IMR-90 (cell line): ENCODE measurements around the gene AKT1S1. TPM values are rescaled to one million over a fixed set of nuclear protein-coding genes. Genes with fewer than 3 reads are reported as not detected.

ENCODE experiments used
- ATAC-seq: fragments of 200-7000 bp; cut with Tn5 transposase; 2 replicates; pipeline ENCODE4 v1.9.1; 2020; ENCODE audit warnings: low read depth, mild to moderate bottlenecking, moderate library complexity
- BruUV-seq: library from RNA; stranded (reverse); fragments of 400-500 nt; replicated peaks from 2 replicates; lab custom pipeline; 2021; lab: Mats Ljungman, UMichigan
- CTCF ChIA-PET: fragments of 300-600 bp; formaldehyde crosslinking; extraction: SDS; loops from one replicate; lab custom pipeline; 2021; ENCODE audit warnings: antibody characterized with exemption; lab: Yijun Ruan, JAX
- POLR2A ChIA-PET: fragments of 300-600 bp; sonication (Branson Sonifier 250); formaldehyde crosslinking; loops from one replicate; lab custom pipeline; 2022; ENCODE audit warnings: antibody characterized with exemption; ENCODE audit not compliant: unreplicated experiment; lab: Charles Lee
- DNase-seq: peaks from one replicate; pipeline ENCODE4 v3.0.0; 2013
- H2AFZ ChIP-seq: replicated peaks from 2 replicates; pipeline ENCODE3; 2013; ENCODE audit warnings: low read length, mild to moderate bottlenecking; ENCODE audit not compliant: poor library complexity
- H2AK5ac ChIP-seq: 2 replicates; pipeline ENCODE4 v1.6.1; 2013; ENCODE audit warnings: low read depth, low read length, inconsistent platforms
- H2AK9ac ChIP-seq: replicated peaks from 2 replicates; pipeline ENCODE3; 2013; ENCODE audit warnings: mild to moderate bottlenecking, low read depth, low read length, moderate library complexity; ENCODE audit not compliant: poor library complexity
- H2BK120ac ChIP-seq: 2 replicates; pipeline ENCODE4 v1.6.1; 2013; ENCODE audit warnings: low read depth, low read length, inconsistent platforms
- H2BK15ac ChIP-seq: 3 replicates; pipeline ENCODE4 v1.6.1; 2013; ENCODE audit warnings: low read depth, low read length, inconsistent platforms
- H2BK20ac ChIP-seq: 2 replicates; pipeline ENCODE4 v1.6.1; 2013; ENCODE audit warnings: low read depth, mild to moderate bottlenecking, inconsistent platforms, low read length, moderate library complexity
- H2BK5ac ChIP-seq: 2 replicates; pipeline ENCODE4 v1.6.1; 2013; ENCODE audit warnings: mild to moderate bottlenecking, low read depth, low read length, inconsistent platforms; ENCODE audit not compliant: poor library complexity, severe bottlenecking
- H3K14ac ChIP-seq: replicated peaks from 2 replicates; pipeline ENCODE4 v1.6.1; 2013; ENCODE audit warnings: low read depth, low read length, inconsistent platforms
- H3K18ac ChIP-seq: 2 replicates; pipeline ENCODE4 v1.6.1; 2013; ENCODE audit warnings: low read depth, low read length, control low read depth
- H3K23ac ChIP-seq: 2 replicates; pipeline ENCODE4 v1.6.1; 2013; ENCODE audit warnings: low read depth, low read length, inconsistent platforms
- H3K27ac ChIP-seq: 2 replicates; pipeline ENCODE4 v1.5.1; 2013; ENCODE audit warnings: mild to moderate bottlenecking, control low read depth, low read length; ENCODE audit not compliant: insufficient read depth
- H3K27me3 ChIP-seq: 2 replicates; pipeline ENCODE4 v1.6.1; 2013; ENCODE audit warnings: low read length; ENCODE audit not compliant: control insufficient read depth, insufficient read depth
- H3K36me3 ChIP-seq: 2 replicates; pipeline ENCODE4 v1.6.1; 2013; ENCODE audit warnings: low read length, mixed read lengths; ENCODE audit not compliant: control insufficient read depth, insufficient read depth
- H3K4ac ChIP-seq: 2 replicates; pipeline ENCODE4 v1.6.1; 2013; ENCODE audit warnings: low read depth, low read length, inconsistent platforms
- H3K4me1 ChIP-seq: 2 replicates; pipeline ENCODE4 v1.6.1; 2013; ENCODE audit warnings: low read length, mixed read lengths; ENCODE audit not compliant: control insufficient read depth, insufficient read depth
- H3K4me2 ChIP-seq: 2 replicates; pipeline ENCODE4 v1.6.1; 2013; ENCODE audit warnings: low read depth, mild to moderate bottlenecking, control low read depth, low read length, moderate library complexity
- H3K4me3 ChIP-seq: 2 replicates; pipeline ENCODE4 v1.5.1; 2013; ENCODE audit warnings: low read depth, mild to moderate bottlenecking, control low read depth, low read length, moderate library complexity; ENCODE audit not compliant: insufficient read depth
- H3K56ac ChIP-seq: 2 replicates; pipeline ENCODE4 v1.6.1; 2013; ENCODE audit warnings: low read length, inconsistent platforms; ENCODE audit not compliant: insufficient read depth; ENCODE audit errors: extremely low read depth
- H3K79me1 ChIP-seq, 2 experiments: 2 replicates each; pipeline ENCODE4 v1.6.1; 2013; ENCODE audit warnings: low read length in 2 of 2, inconsistent platforms in 1 of 2, low read depth in 1 of 2
- H3K9ac ChIP-seq: 2 replicates; pipeline ENCODE4 v1.6.1; 2013; ENCODE audit warnings: low read depth, low read length, control low read depth
- H3K9me1 ChIP-seq: 2 replicates; pipeline ENCODE4 v1.6.1; 2013; ENCODE audit warnings: low read length, inconsistent platforms; ENCODE audit not compliant: insufficient read depth
- H3K9me3 ChIP-seq: 2 replicates; pipeline ENCODE4 v1.6.1; 2013; ENCODE audit warnings: low read length; ENCODE audit not compliant: control insufficient read depth, insufficient read depth
- H4K20me1 ChIP-seq: 2 replicates; pipeline ENCODE4 v1.6.1; 2013; ENCODE audit warnings: low read length, inconsistent platforms; ENCODE audit not compliant: insufficient read depth
- H4K5ac ChIP-seq: 2 replicates; pipeline ENCODE4 v1.6.1; 2013; ENCODE audit warnings: mild to moderate bottlenecking, low read depth, low read length, control low read depth
- H4K8ac ChIP-seq, 2 experiments: 2 replicates each; pipeline ENCODE4 v1.6.1; 2013; ENCODE audit warnings: low read depth in 2 of 2, low read length in 2 of 2, control low read depth in 1 of 2, inconsistent platforms in 1 of 2
- H4K91ac ChIP-seq: 2 replicates; pipeline ENCODE4 v1.6.1; 2013; ENCODE audit warnings: low read depth, low read length, inconsistent platforms; ENCODE audit not compliant: insufficient read depth
- BHLHE40 ChIP-seq: fragments of 150-350 bp; IDR thresholded peaks from 2 replicates; pipeline ENCODE4 v1.6.1; 2016; ENCODE audit warnings: mild to moderate bottlenecking, low read depth, low read length
- CEBPB ChIP-seq: IDR thresholded peaks from 2 replicates; pipeline ENCODE4 v1.6.1; 2012; ENCODE audit warnings: low read depth, low read length, improper control_type of control experiment
- CHD1 ChIP-seq: IDR thresholded peaks from 2 replicates; pipeline ENCODE4 v1.6.1; 2012; ENCODE audit warnings: low read depth, low read length, improper control_type of control experiment
- ELK1 ChIP-seq: fragments of 150-350 bp; IDR thresholded peaks from 2 replicates; pipeline ENCODE4 v1.6.1; 2016; ENCODE audit warnings: low read depth, mild to moderate bottlenecking, low read length, moderate library complexity, borderline replicate concordance
- FOS ChIP-seq: fragments of 150-350 bp; IDR thresholded peaks from 2 replicates; pipeline ENCODE4 v1.6.1; 2016; ENCODE audit warnings: low read depth, low read length
- MAFK ChIP-seq: IDR thresholded peaks from 2 replicates; pipeline ENCODE4 v1.6.1; 2012; ENCODE audit warnings: low read depth, low read length, improper control_type of control experiment
- MAZ ChIP-seq: IDR thresholded peaks from 2 replicates; pipeline ENCODE4 v1.6.1; 2012; ENCODE audit warnings: low read depth, mild to moderate bottlenecking, low read length, improper control_type of control experiment, moderate library complexity, borderline replicate concordance
- MXI1 ChIP-seq: IDR thresholded peaks from 2 replicates; pipeline ENCODE4 v1.6.1; 2012; ENCODE audit warnings: low read depth, mild to moderate bottlenecking, low read length, moderate library complexity, borderline replicate concordance
- NFE2L2 ChIP-seq: fragments of 150-350 bp; IDR thresholded peaks from 2 replicates; pipeline ENCODE4 v1.6.1; 2016; ENCODE audit warnings: low read depth, mild to moderate bottlenecking, low read length
- POLR2A ChIP-seq: IDR thresholded peaks from 2 replicates; pipeline ENCODE4 v1.6.1; 2012; ENCODE audit warnings: mild to moderate bottlenecking, low read depth, low read length
- RAD21 ChIP-seq: IDR thresholded peaks from 2 replicates; pipeline ENCODE4 v1.6.1; 2012; ENCODE audit warnings: low read length, improper control_type of control experiment
- RCOR1 ChIP-seq: IDR thresholded peaks from 2 replicates; pipeline ENCODE4 v1.6.1; 2012; ENCODE audit warnings: mild to moderate bottlenecking, low read length, improper control_type of control experiment; ENCODE audit not compliant: insufficient replicate concordance
- RFX5 ChIP-seq: IDR thresholded peaks from 2 replicates; pipeline ENCODE4 v1.8.0; 2012; ENCODE audit warnings: low read depth, mild to moderate bottlenecking, low read length, moderate library complexity
- SMC3 ChIP-seq: fragments of 150-350 bp; IDR thresholded peaks from 2 replicates; pipeline ENCODE4 v1.6.1; 2016; ENCODE audit warnings: low read depth, mild to moderate bottlenecking, antibody characterized with exemption, low read length, moderate library complexity
- USF2 ChIP-seq: fragments of 150-350 bp; IDR thresholded peaks from 2 replicates; pipeline ENCODE4 v1.6.1; 2017; ENCODE audit warnings: mild to moderate bottlenecking, antibody characterized with exemption, low read length, low read depth
- WGBS, 2 experiments: methylation state at CpG; one replicate each; pipeline versions ENCODE4 v1.1.5 to v1.1.7; 2013; ENCODE audit warnings: missing lambda C conversion rate in 2 of 2; ENCODE audit not compliant: insufficient read length in 1 of 2; ENCODE audit errors: extremely low coverage in 2 of 2; 5-methylcytosine and 5-hydroxymethylcytosine counted together
- dilution Hi-C: fragments of 300-500 bp; cut with HindIII; formaldehyde crosslinking; loops from one replicate; pipeline ENCODE4 v1.14.3; 2018; ENCODE audit warnings: low sequenced_read_pairs; ENCODE audit not compliant: unreplicated experiment
- in situ Hi-C: fragments of 300-500 bp; cut with MboI; formaldehyde crosslinking; loops from 3 replicates; pipeline ENCODE4 v1.14.3; 2019; ENCODE audit warnings: low sequenced_read_pairs, inconsistent platforms, mixed read lengths
- intact Hi-C: fragments of 100-400 bp; cut with micrococcal nuclease; formaldehyde crosslinking; loops from 2 replicates; pipeline ENCODE4 v1.10.0; 2022
- polyA plus RNA-seq, 3 experiments: library from polyadenylated mRNA; depleted of rRNA; stranded (reverse); fragments of >200 nt; gene quantifications; 2 replicates each; pipeline ENCODE4 v1.2.3, GENCODE V29; 2012; ENCODE audit warnings: low replicate concordance in 1 of 3
- total RNA-seq: library from RNA; depleted of rRNA; stranded (reverse); fragments of >200 nt; gene quantifications from 2 replicates; pipeline ENCODE4 v1.2.3, GENCODE V29; 2012
- TF ChIP-seq, protein P1 (sequence below): conservative IDR thresholded peaks from 2 replicates; pipeline ENCODE4 v1.5.1; 2012; ENCODE audit warnings: mild to moderate bottlenecking, low read depth, low read length, improper control_type of control experiment

Gene AKT1S1
- total and polyA plus RNA-seq, 2 of the 4 experiments (the other 2 are of a cell fraction), result 3.6 to 54.4 TPM

DNA sequence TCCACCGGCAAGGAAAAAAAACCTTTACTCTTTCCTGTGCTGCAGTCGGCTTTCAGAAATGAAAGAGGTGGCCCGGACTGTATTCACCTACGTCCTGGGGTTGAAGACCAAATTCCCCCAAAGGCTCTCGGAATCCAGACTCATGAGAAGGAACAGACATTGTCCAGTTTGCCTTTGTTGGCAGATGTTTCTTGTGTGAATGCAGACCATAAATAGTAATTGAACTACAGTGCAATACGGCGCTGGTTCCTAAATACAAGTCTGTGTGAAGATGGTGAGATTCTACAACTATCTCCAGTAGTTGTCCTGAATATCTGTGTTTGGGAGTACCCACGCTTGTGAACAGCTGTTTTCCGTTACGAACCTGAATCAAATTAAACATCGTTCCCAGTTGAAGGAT, 37.4 kb downstream of the AKT1S1 start:
- no peak overlapping the region for H4K91ac ChIP-seq
- H3K27me3 ChIP-seq, result no peaks in the 10 kb centered on the region
- no peak overlapping the region for H2AFZ ChIP-seq
- intact Hi-C loops (no loop called here), in situ Hi-C loops (no loop called here), dilution Hi-C loops (no loop called here)
- H3K9ac ChIP-seq, result no peak overlapping the region
- H2BK5ac ChIP-seq, result no peak overlapping the region
- DNase-seq, result no peak
- no peak overlapping the region for H2AK9ac ChIP-seq
- H3K14ac ChIP-seq, result no peak overlapping the region
- no peak overlapping the region for H4K5ac ChIP-seq
- H3K18ac ChIP-seq, result no peak overlapping the region
- no peaks in the 10 kb centered on the region for H3K4me1 ChIP-seq
- peaks cover 9% of the 10 kb centered on the region; the same call in 1 of the 2 replicates for H3K9me1 ChIP-seq
- no peaks in the 10 kb centered on the region for H3K9me3 ChIP-seq
- H3K79me1 ChIP-seq, result peaks cover 0 to 25% of the 10 kb centered on the region in 2 experiments; a peak in 2 of 4 replicates
- no peak overlapping the region for H2AK5ac ChIP-seq
- no peak overlapping the region for H2BK20ac ChIP-seq
- no peak overlapping the region for H3K4me2 ChIP-seq
- H4K8ac ChIP-seq, result no peak overlapping the region
- TF ChIP-seq FOS, result no peak
- TF ChIP-seq RFX5, result no peak
- no peak for TF ChIP-seq ELK1
- TF ChIP-seq POLR2A, result no peak
- no peak for TF ChIP-seq USF2
- TF ChIP-seq, protein P1, sequence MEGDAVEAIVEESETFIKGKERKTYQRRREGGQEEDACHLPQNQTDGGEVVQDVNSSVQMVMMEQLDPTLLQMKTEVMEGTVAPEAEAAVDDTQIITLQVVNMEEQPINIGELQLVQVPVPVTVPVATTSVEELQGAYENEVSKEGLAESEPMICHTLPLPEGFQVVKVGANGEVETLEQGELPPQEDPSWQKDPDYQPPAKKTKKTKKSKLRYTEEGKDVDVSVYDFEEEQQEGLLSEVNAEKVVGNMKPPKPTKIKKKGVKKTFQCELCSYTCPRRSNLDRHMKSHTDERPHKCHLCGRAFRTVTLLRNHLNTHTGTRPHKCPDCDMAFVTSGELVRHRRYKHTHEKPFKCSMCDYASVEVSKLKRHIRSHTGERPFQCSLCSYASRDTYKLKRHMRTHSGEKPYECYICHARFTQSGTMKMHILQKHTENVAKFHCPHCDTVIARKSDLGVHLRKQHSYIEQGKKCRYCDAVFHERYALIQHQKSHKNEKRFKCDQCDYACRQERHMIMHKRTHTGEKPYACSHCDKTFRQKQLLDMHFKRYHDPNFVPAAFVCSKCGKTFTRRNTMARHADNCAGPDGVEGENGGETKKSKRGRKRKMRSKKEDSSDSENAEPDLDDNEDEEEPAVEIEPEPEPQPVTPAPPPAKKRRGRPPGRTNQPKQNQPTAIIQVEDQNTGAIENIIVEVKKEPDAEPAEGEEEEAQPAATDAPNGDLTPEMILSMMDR, result no peak
- no peak for TF ChIP-seq MXI1
- no peak for TF ChIP-seq BHLHE40
- TF ChIP-seq NFE2L2, result no peak
- TF ChIP-seq CEBPB, result no peak
- no peak for TF ChIP-seq MAFK
- no peak for TF ChIP-seq RCOR1
- TF ChIP-seq RAD21, result no peak
- no peak for TF ChIP-seq CHD1
- TF ChIP-seq SMC3, result no peak
- no peak for TF ChIP-seq MAZ
- no peak overlapping the region for H2BK120ac ChIP-seq
- no peak overlapping the region for H3K56ac ChIP-seq
- no peak overlapping the region for H3K4me3 ChIP-seq
- H2BK15ac ChIP-seq, result no peak overlapping the region
- H3K4ac ChIP-seq, result no peak overlapping the region
- no TSS peak for BruUV-seq
- H4K20me1 ChIP-seq, result no peaks in the 10 kb centered on the region; the same call in 1 of the 2 replicates
- H3K27ac ChIP-seq, result no peak overlapping the region
- ATAC-seq, result no peak
- peaks cover 51% of the 10 kb centered on the region for H3K36me3 ChIP-seq
- POLR2A ChIA-PET, result no interaction called here
- CTCF ChIA-PET, result no interaction called here
- H3K23ac ChIP-seq, result no peak overlapping the region
- 91% methylated on average over 7 of the region's 11 CpGs; no CpG with 5 or more reads in 1 of the 2 experiments for WGBS, 2 experiments
